Lung (tissue), 12 donors: Measurements from ENCODE around the gene CA12. TPM values are rescaled to one million over a fixed set of nuclear protein-coding genes. Genes with fewer than 3 reads are reported as not detected.

Experiments
- ATAC-seq: fragments of 200-7000 bp; cut with Tn5 transposase; one replicate; pipeline ENCODE4 v1.9.1; 2020; ENCODE audit warnings: moderate number of reproducible peaks; ENCODE audit not compliant: insufficient read depth, low FRiP score
- DNase-seq, 3 donors: peaks; one replicate each; pipeline ENCODE4 v3.0.0-alpha.2; 2013 to 2017
- H3K27ac ChIP-seq, 2 donors: one replicate each; pipeline ENCODE4 v1.5.1; 2013; ENCODE audit warnings: mild to moderate bottlenecking in 2 of 2, moderate library complexity in 2 of 2, control low read depth in 1 of 2, inconsistent platforms in 1 of 2, low read depth in 1 of 2, low read length in 1 of 2
- H3K27me3 ChIP-seq, 3 donors: one replicate each; pipeline ENCODE4 v1.5.1; 2013; ENCODE audit warnings: low read length in 2 of 3; ENCODE audit not compliant: control insufficient read depth in 3 of 3, insufficient read depth in 3 of 3
- H3K36me3 ChIP-seq, 4 donors: one replicate each; pipeline ENCODE4 v1.5.1; 2013; ENCODE audit warnings: low read length in 4 of 4, mild to moderate bottlenecking in 1 of 4, moderate library complexity in 1 of 4; ENCODE audit not compliant: control insufficient read depth in 4 of 4, insufficient read depth in 4 of 4
- H3K4me1 ChIP-seq, 5 donors: one replicate each; pipeline ENCODE4 v1.5.1; 2013; ENCODE audit warnings: low read length in 5 of 5, mild to moderate bottlenecking in 2 of 5, moderate library complexity in 1 of 5; ENCODE audit not compliant: control insufficient read depth in 5 of 5, insufficient read depth in 5 of 5
- H3K4me3 ChIP-seq: one replicate; pipeline ENCODE4 v1.5.1; 2013; ENCODE audit warnings: mild to moderate bottlenecking, control low read depth, moderate library complexity
- H3K9ac ChIP-seq, 2 donors: one replicate each; pipeline ENCODE4 v1.5.1; 2013; ENCODE audit warnings: low read length in 2 of 2, control low read depth in 1 of 2; ENCODE audit not compliant: insufficient read depth in 1 of 2
- H3K9me3 ChIP-seq, 4 donors: one replicate each; pipeline ENCODE4 v1.5.1; 2013; ENCODE audit warnings: low read length in 3 of 4, mild to moderate bottlenecking in 1 of 4, moderate library complexity in 1 of 4; ENCODE audit not compliant: control insufficient read depth in 4 of 4, insufficient read depth in 3 of 4
- WGBS, 2 donors: extraction: QIAGEN DNeasy Blood & Tissue Kit; methylation state at CpG; one replicate each; pipeline ENCODE4 v1.1.7; 2013; 5-methylcytosine and 5-hydroxymethylcytosine counted together
- polyA plus RNA-seq, 2 donors: library from polyadenylated mRNA; stranded (reverse); fragments of 200-250 nt; gene quantifications; one replicate each; pipeline ENCODE4 v1.2.1, GENCODE V29; 2013
- total RNA-seq, 2 donors: library from RNA; depleted of rRNA in 1 of 2; stranded (reverse); fragments of >200 nt in 1 of 2; gene quantifications; one replicate each; pipeline ENCODE4 v1.2.1, GENCODE V29; 2014 to 2021
- TF ChIP-seq, protein P1 (sequence below): IDR thresholded peaks from 2 replicates; pipeline ENCODE4 v1.5.1; 2012; ENCODE audit warnings: mild to moderate bottlenecking; ENCODE audit errors: control extremely low read depth, extremely low read depth
- donor health status: control.
- donor health status: control.
- donor health status: Bipolar disorder and iron deficiency.
- donor health status: healthy.
- donor health status: DM: yes; HTN: yes; CAD: no.

The CA12 gene
- total and polyA plus RNA-seq, 4 donors, result 2.2 to 46.8 (median 5.8) TPM

DNA sequence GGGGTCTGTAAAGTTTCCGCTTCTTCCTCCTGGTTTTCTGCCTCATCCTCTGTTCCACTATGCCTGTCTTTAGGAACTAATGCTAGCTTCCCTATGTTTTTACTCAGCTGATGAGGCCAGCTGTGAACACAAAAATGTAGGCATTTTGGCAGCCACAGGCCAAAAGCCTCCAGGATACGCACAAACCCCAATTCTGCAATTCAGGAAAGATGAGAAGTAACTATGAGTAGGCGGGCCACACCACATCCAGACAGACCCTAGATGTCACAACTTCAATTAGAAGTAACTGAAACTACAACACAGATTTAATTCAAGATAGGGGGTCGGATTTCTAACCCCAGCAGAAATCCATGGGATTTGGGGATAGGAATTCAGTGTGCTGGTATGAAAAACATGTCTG, 11.9 kb downstream of the CA12 start:
- H3K36me3 ChIP-seq, result no peaks in the 10 kb centered on the region
- H3K4me1 ChIP-seq, result peaks cover 0 to 18% (median 6%) of the 10 kb centered on the region in 5 donors
- no peak overlapping the region for H3K9ac ChIP-seq
- no peaks in the 10 kb centered on the region for H3K27me3 ChIP-seq
- no peak for ATAC-seq
- WGBS, 2 donors, result 73 to 86% methylated on average over 4 of the region's 4 CpGs
- H3K27ac ChIP-seq, result no peak overlapping the region
- H3K9me3 ChIP-seq, result no peaks in the 10 kb centered on the region
- DNase-seq, result no peak
- no peak overlapping the region for H3K4me3 ChIP-seq
- TF ChIP-seq, protein P1, sequence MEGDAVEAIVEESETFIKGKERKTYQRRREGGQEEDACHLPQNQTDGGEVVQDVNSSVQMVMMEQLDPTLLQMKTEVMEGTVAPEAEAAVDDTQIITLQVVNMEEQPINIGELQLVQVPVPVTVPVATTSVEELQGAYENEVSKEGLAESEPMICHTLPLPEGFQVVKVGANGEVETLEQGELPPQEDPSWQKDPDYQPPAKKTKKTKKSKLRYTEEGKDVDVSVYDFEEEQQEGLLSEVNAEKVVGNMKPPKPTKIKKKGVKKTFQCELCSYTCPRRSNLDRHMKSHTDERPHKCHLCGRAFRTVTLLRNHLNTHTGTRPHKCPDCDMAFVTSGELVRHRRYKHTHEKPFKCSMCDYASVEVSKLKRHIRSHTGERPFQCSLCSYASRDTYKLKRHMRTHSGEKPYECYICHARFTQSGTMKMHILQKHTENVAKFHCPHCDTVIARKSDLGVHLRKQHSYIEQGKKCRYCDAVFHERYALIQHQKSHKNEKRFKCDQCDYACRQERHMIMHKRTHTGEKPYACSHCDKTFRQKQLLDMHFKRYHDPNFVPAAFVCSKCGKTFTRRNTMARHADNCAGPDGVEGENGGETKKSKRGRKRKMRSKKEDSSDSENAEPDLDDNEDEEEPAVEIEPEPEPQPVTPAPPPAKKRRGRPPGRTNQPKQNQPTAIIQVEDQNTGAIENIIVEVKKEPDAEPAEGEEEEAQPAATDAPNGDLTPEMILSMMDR, result no peak

DNA sequence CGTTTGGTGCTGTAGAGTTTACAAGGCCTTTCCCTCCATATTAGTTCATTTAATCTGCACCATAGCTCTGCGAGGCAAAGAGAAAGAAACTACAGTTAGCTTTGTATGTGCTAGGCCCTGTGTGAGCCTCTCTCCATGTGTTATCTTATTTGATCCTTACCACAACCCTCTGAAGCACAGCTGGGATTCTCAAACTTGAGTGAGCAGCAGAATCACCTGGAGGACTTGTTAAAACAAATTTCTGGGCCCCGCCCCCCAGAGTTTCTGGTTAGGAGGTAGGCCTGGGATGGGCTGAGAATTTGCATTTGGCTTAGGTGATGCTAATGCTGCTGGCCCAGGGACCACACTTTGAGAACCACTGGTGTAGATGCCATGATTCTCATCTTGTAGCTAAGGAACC, 12.3 kb downstream of the CA12 start:
- Histone ChIP-seq H3K9ac (no peak overlapping the region), H3K27ac (no peak overlapping the region), H3K36me3 (no peaks in the 10 kb centered on the region), H3K9me3 (no peaks in the 10 kb centered on the region), H3K27me3 (no peaks in the 10 kb centered on the region), H3K4me3 (no peak overlapping the region), H3K4me1 (peaks cover 0 to 14% (median 1%) of the 10 kb centered on the region in 5 donors)
- DNase-seq (no peak), ATAC-seq (no peak)
- TF ChIP-seq, protein P1, result no peak
- 88 to 97% methylated on average over 3 of the region's 3 CpGs for WGBS, 2 donors

DNA sequence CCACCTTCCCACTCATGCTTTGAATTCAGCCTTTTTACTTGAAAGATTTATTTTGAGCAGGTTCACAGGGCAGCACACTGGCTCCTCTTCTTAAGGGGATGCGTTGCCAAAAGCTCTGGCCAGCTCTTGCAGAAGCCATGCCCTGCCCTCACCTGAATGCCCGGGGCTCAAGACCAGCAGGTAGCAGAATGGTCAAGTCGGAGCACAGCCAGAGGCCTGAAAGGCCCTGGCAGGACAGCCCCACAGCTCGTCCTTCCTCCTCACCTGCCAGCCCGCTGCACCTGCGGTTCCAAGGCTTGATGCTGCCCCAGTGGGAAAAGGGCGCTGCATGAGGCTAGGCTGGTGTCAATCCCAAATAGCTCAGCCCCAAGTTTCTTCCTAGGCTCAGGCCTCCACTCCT, 13.1 kb downstream of the CA12 start:
- Histone ChIP-seq H3K36me3 (no peaks in the 10 kb centered on the region), H3K4me3 (no peak overlapping the region), H3K9ac (no peak overlapping the region), H3K4me1 (peaks cover 0 to 11% (median 0%) of the 10 kb centered on the region in 5 donors), H3K27me3 (no peaks in the 10 kb centered on the region), H3K9me3 (no peaks in the 10 kb centered on the region), H3K27ac (peak overlapping the region in 1 of 2 donors; percentile 32)
- 94 to 97% methylated on average over 7 of the region's 7 CpGs for WGBS, 2 donors
- TF ChIP-seq, protein P1, result no peak
- DNase-seq (no peak), ATAC-seq (no peak)

DNA sequence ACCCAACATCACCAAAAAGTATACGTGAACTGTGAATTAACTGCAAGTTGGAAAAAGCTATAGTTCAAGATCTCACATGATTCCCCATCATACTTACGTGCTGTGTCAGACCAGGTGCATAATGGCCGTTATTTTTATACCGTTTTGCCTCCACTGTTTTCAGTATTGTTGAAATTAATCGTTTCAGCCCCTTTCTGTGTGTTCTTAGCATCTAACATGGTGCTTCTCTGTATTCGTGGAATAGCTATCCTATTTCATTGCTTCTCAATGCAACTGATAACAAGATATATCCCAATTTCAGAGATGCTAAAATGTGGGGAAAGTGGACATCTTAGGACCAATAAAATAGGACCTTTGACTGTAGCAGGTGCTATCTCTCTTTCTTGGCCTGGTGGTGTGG, 13.7 kb downstream of the CA12 start:
- Histone ChIP-seq H3K4me3 (no peak overlapping the region), H3K36me3 (no peaks in the 10 kb centered on the region), H3K9me3 (no peaks in the 10 kb centered on the region), H3K4me1 (peaks cover 0 to 9% (median 0%) of the 10 kb centered on the region in 5 donors), H3K9ac (no peak overlapping the region), H3K27ac (peak overlapping the region in 1 of 2 donors; percentile 32), H3K27me3 (no peaks in the 10 kb centered on the region)
- no peak for ATAC-seq
- no peak for DNase-seq
- 82 to 87% methylated on average over 6 of the region's 6 CpGs for WGBS, 2 donors
- TF ChIP-seq, protein P1, result no peak
